T-helper 9 cell (primary cell): Measurements from ENCODE around the gene PALM.
"Not testable (repeated sequence)": the region's sequence is repeated elsewhere in the genome, so short reads cannot be mapped to it uniquely, and the experiment has no call there.

Experiments used
- DNase-seq: peaks from one replicate; pipeline ENCODE4 v3.0.0-alpha.2; 2020

The PALM gene

GRCh38 chr19:732148-733069 is 23.7 kb downstream of the PALM start:
- no peak for DNase-seq

GRCh38 chr19:734716-735115 is 26.0 kb downstream of the PALM start:
- no peak for DNase-seq

GRCh38 chr19:736125-736524 is 27.4 kb downstream of the PALM start:
- no peak for DNase-seq

GRCh38 chr19:737591-738093 is 28.9 kb downstream of the PALM start:
- peak; percentile 56 for DNase-seq

- DNase-seq = no peak
These were observed 29.9 kb downstream of the PALM start for GRCh38 chr19:738509-739128.

- DNase-seq = no peak
These were observed 31.4 kb downstream of the PALM start for GRCh38 chr19:739998-740715.

- DNase-seq = not testable (repeated sequence)
These were observed 32.2 kb downstream of the PALM start for GRCh38 chr19:740816-741505.

GRCh38 chr19:741506-742131 is 32.9 kb downstream of the PALM start:
- DNase-seq = no peak

- no peak for DNase-seq
These were observed 33.9 kb downstream of the PALM start for GRCh38 chr19:742540-743075.

GRCh38 chr19:743168-743687 is 34.5 kb downstream of the PALM start:
- no peak for DNase-seq

- DNase-seq = not testable (repeated sequence)
These were observed 36.4 kb downstream of the PALM start for GRCh38 chr19:745138-745537.

GRCh38 chr19:746208-746819 is 37.6 kb downstream of the PALM start:
- DNase-seq = no peak

GRCh38 chr19:746956-747355 is 38.2 kb downstream of the PALM start:
- DNase-seq = no peak

GRCh38 chr19:747432-748273 is 38.9 kb downstream of the PALM start:
- no peak for DNase-seq

GRCh38 chr19:748274-748598 is 39.5 kb downstream of the PALM start:
- DNase-seq = no peak

GRCh38 chr19:749811-750210 is 41.1 kb downstream of the PALM start:
- no peak for DNase-seq

- DNase-seq = no peak
These were observed 42.1 kb downstream of the PALM start, which contains the start of gene MISP for GRCh38 chr19:750640-751423. Gene MISP (plus strand): TSS chr19:751112. CDS start chr19:756947, 5,835 bp downstream.

GRCh38 chr19:751501-752341 is 43.0 kb downstream of the PALM start:
- no peak for DNase-seq
